SK-N-SH (cell line): ENCODE measurements around the gene NUDT13. TPM values are rescaled to one million over a fixed set of nuclear protein-coding genes. Genes with fewer than 3 reads are reported as not detected.

Source experiments
- CTCF ChIA-PET: fragments of 300-600, 350-600 bp; formaldehyde crosslinking; extraction: SDS; loops from one replicate; lab custom pipeline; 2021; lab: Yijun Ruan, JAX
- POLR2A ChIA-PET: fragments of 350-600 bp; sonication (Branson Sonifier 250); formaldehyde crosslinking; extraction: SDS; loops from one replicate; lab custom pipeline; 2020; ENCODE audit warnings: antibody characterized with exemption, inconsistent platforms; lab: Yijun Ruan, JAX
- DNase-seq: peaks from one replicate; pipeline ENCODE4 v3.0.0; 2012
- H2AFZ ChIP-seq: fragments of 200-600 bp; sonication (generic); 2 replicates; pipeline ENCODE4 v1.8.1; 2016; ENCODE audit warnings: antibody characterized with exemption, mild to moderate bottlenecking, low read depth
- H3F3A ChIP-seq: fragments of 200-600 bp; sonication (generic); replicated peaks from 2 replicates; pipeline ENCODE3; 2016; ENCODE audit warnings: antibody characterized with exemption, mild to moderate bottlenecking; ENCODE audit not compliant: insufficient read depth
- H3K27ac ChIP-seq, 2 experiments: fragments of 200-500 bp in 1 of 2; fragments of 200-600 bp in 1 of 2; sonication (Bioruptor generic) in 1 of 2; sonication (generic), shearing (Covaris generic) in 1 of 2; 2 replicates each; pipeline versions ENCODE4 v1.5.1 to v1.6.1; 2014 to 2016; ENCODE audit warnings: low read depth in 2 of 2, inconsistent platforms in 1 of 2, low read length in 1 of 2, mild to moderate bottlenecking in 1 of 2, mixed read lengths in 1 of 2
- H3K27me3 ChIP-seq: fragments of 200-600 bp; sonication (generic), shearing (Covaris generic); 2 replicates; pipeline ENCODE4 v1.6.1; 2016; ENCODE audit warnings: mixed run types; ENCODE audit not compliant: insufficient read depth
- H3K36me3 ChIP-seq, 2 experiments: fragments of 200-500 bp in 1 of 2; fragments of 200-600 bp in 1 of 2; sonication (Bioruptor generic) in 1 of 2; sonication (generic) in 1 of 2; replicated peaks in 1 of 2; 2 replicates each; pipeline versions ENCODE3 to v1.5.1; 2014 to 2016; ENCODE audit warnings: low read length in 1 of 2, mild to moderate bottlenecking in 1 of 2; ENCODE audit not compliant: insufficient read depth in 2 of 2, control insufficient read depth in 1 of 2
- H3K4me1 ChIP-seq, 2 experiments: fragments of 200-500 bp in 1 of 2; fragments of 200-600 bp in 1 of 2; sonication (Bioruptor generic) in 1 of 2; sonication (generic), shearing (Covaris generic) in 1 of 2; 2 replicates each; pipeline versions ENCODE4 v1.5.1 to v1.6.1; 2014 to 2016; ENCODE audit warnings: low read depth in 1 of 2, low read length in 1 of 2, mixed run types in 1 of 2; ENCODE audit not compliant: insufficient read depth in 2 of 2, control insufficient read depth in 1 of 2
- H3K4me2 ChIP-seq: fragments of 200-600 bp; sonication (generic), shearing (Covaris generic); 2 replicates; pipeline ENCODE4 v1.6.1; 2017; ENCODE audit warnings: mixed run types
- H3K4me3 ChIP-seq, 2 experiments: fragments of 200-500 bp in 1 of 2; fragments of 200-600 bp in 1 of 2; sonication (Bioruptor generic) in 1 of 2; sonication (generic), shearing (Covaris generic) in 1 of 2; 2 replicates each; pipeline versions ENCODE4 v1.5.1 to v1.8.1; 2014 to 2016; ENCODE audit warnings: low read depth in 2 of 2, inconsistent platforms in 1 of 2, low read length in 1 of 2, mild to moderate bottlenecking in 1 of 2, mixed read lengths in 1 of 2, moderate library complexity in 1 of 2
- H3K79me2 ChIP-seq: fragments of 200-600 bp; sonication (generic); 2 replicates; pipeline ENCODE4 v1.8.1; 2017; ENCODE audit warnings: mild to moderate bottlenecking; ENCODE audit not compliant: insufficient read depth
- H3K9ac ChIP-seq: fragments of 200-600 bp; sonication (generic); 2 replicates; pipeline ENCODE4 v1.6.1; 2017; ENCODE audit warnings: mixed run types
- H3K9me2 ChIP-seq: fragments of 200-600 bp; sonication (generic); 2 replicates; pipeline ENCODE4 v1.6.1; 2017; ENCODE audit warnings: mixed run types
- H3K9me3 ChIP-seq: fragments of 200-600 bp; sonication (generic); 2 replicates; pipeline ENCODE4 v1.6.1; 2017; ENCODE audit warnings: mixed run types, mild to moderate bottlenecking, moderate library complexity
- H4K20me1 ChIP-seq: fragments of 200-600 bp; sonication (generic); 2 replicates; pipeline ENCODE4 v1.6.1; 2017; ENCODE audit warnings: mild to moderate bottlenecking, mixed run types; ENCODE audit not compliant: insufficient read depth
- EZH2phosphoT487 ChIP-seq: fragments of 200-600 bp; sonication (generic); IDR thresholded peaks from 2 replicates; pipeline ENCODE4 v1.6.1; 2017; ENCODE audit warnings: low read depth, mixed run types, mild to moderate bottlenecking, antibody characterized with exemption, moderate library complexity, borderline replicate concordance
- FOXM1 ChIP-seq: IDR thresholded peaks from 2 replicates; pipeline ENCODE4 v1.4.0; 2012; ENCODE audit warnings: low read depth, mild to moderate bottlenecking
- RAD21 ChIP-seq: IDR thresholded peaks from 2 replicates; pipeline ENCODE4 v1.6.1; 2012; ENCODE audit warnings: mild to moderate bottlenecking, low read length
- RXRA ChIP-seq: IDR thresholded peaks from 2 replicates; pipeline ENCODE4 v1.4.0; 2012; ENCODE audit warnings: low read depth, mild to moderate bottlenecking, borderline replicate concordance
- SIN3A ChIP-seq: IDR thresholded peaks from 2 replicates; pipeline ENCODE4 v1.6.1; 2012; ENCODE audit warnings: low read depth, mild to moderate bottlenecking, low read length, moderate library complexity, borderline replicate concordance
- SMC3 ChIP-seq: IDR thresholded peaks from 2 replicates; pipeline ENCODE4 v1.6.1; 2012; ENCODE audit warnings: low read depth, low read length, improper control_type of control experiment
- TCF12 ChIP-seq: IDR thresholded peaks from 2 replicates; pipeline ENCODE4 v1.4.0; 2012
- TEAD4 ChIP-seq: IDR thresholded peaks from 2 replicates; pipeline ENCODE4 v1.4.0; 2012; ENCODE audit warnings: mild to moderate bottlenecking, borderline replicate concordance; ENCODE audit not compliant: insufficient read depth
- YY1 ChIP-seq: IDR thresholded peaks from 2 replicates; pipeline ENCODE4 v1.4.0; 2012; ENCODE audit warnings: low read depth, mild to moderate bottlenecking
- ZBTB33 ChIP-seq: IDR thresholded peaks from 2 replicates; pipeline ENCODE4 v1.4.0; 2012; ENCODE audit warnings: low read depth, borderline replicate concordance
- WGBS: methylation state at CpG from one replicate; pipeline ENCODE4 v1.1.6; 2017; ENCODE audit warnings: low lambda C conversion rate; 5-methylcytosine and 5-hydroxymethylcytosine counted together
- polyA plus RNA-seq, 3 experiments: library from polyadenylated mRNA; depleted of rRNA; stranded (reverse); fragments of >200 nt; gene quantifications; 2 replicates each; pipeline ENCODE4 v1.2.3, GENCODE V29; 2012
- TF ChIP-seq, protein P1 (sequence below): fragments of 200-600 bp; sonication (generic); IDR thresholded peaks from 2 replicates; pipeline ENCODE4 v1.6.1; 2017; ENCODE audit warnings: antibody characterized with exemption, mild to moderate bottlenecking, moderate library complexity
- TF ChIP-seq, protein P2 (sequence below): IDR thresholded peaks from 2 replicates; pipeline ENCODE4 v1.6.1; 2012; ENCODE audit warnings: mild to moderate bottlenecking, low read depth, low read length, moderate library complexity
- TF ChIP-seq, protein P3 (sequence below): IDR thresholded peaks from 2 replicates; pipeline ENCODE4 v1.4.0; 2012; ENCODE audit warnings: low read depth, borderline replicate concordance

The NUDT13 gene
- polyA plus RNA-seq, 1 of the 3 experiments (the other 2 are of a cell fraction), result 3.4 TPM

GRCh38 chr10:73167458-73167782, 57.2 kb downstream of the NUDT13 start:
- H3K4me1 ChIP-seq, result no peaks in the 10 kb centered on the region; a peak in 2 of 4 replicates
- no peaks in the 10 kb centered on the region for H3K27me3 ChIP-seq
- no peak for DNase-seq
- TF ChIP-seq RAD21 (no peak), TEAD4 (no peak)
- TF ChIP-seq, protein P1, sequence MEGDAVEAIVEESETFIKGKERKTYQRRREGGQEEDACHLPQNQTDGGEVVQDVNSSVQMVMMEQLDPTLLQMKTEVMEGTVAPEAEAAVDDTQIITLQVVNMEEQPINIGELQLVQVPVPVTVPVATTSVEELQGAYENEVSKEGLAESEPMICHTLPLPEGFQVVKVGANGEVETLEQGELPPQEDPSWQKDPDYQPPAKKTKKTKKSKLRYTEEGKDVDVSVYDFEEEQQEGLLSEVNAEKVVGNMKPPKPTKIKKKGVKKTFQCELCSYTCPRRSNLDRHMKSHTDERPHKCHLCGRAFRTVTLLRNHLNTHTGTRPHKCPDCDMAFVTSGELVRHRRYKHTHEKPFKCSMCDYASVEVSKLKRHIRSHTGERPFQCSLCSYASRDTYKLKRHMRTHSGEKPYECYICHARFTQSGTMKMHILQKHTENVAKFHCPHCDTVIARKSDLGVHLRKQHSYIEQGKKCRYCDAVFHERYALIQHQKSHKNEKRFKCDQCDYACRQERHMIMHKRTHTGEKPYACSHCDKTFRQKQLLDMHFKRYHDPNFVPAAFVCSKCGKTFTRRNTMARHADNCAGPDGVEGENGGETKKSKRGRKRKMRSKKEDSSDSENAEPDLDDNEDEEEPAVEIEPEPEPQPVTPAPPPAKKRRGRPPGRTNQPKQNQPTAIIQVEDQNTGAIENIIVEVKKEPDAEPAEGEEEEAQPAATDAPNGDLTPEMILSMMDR, result no peak
- H3K9me2 ChIP-seq, result no peaks in the 10 kb centered on the region
- peak overlapping the region; percentile 78 for H3K4me2 ChIP-seq
- H3F3A ChIP-seq, result peaks cover 16% of the 10 kb centered on the region
- H4K20me1 ChIP-seq, result peaks cover 9% of the 10 kb centered on the region
- POLR2A ChIA-PET, result no interaction called here
- H3K9ac ChIP-seq, result peak overlapping the region; percentile 89
- H3K4me3 ChIP-seq, result peak overlapping the region; percentile 64 to 83
- peak overlapping the region; percentile 77 for H2AFZ ChIP-seq
- CTCF ChIA-PET, result interaction anchor here (0.9 to 2.3 kb wide), 2 partner anchors 8 to 33 kb away, joined by 3 to 15 read pairs; no protein-coding TSS in a partner anchor
- no peaks in the 10 kb centered on the region for H3K9me3 ChIP-seq
- H3K36me3 ChIP-seq, result peaks cover 13 to 32% of the 10 kb centered on the region in 2 experiments
- H3K27ac ChIP-seq, result peak overlapping the region; percentile 85 to 93
- peaks cover 83% of the 10 kb centered on the region for H3K79me2 ChIP-seq
- WGBS, result 2% methylated on average over 5 of the region's 5 CpGs

DNA sequence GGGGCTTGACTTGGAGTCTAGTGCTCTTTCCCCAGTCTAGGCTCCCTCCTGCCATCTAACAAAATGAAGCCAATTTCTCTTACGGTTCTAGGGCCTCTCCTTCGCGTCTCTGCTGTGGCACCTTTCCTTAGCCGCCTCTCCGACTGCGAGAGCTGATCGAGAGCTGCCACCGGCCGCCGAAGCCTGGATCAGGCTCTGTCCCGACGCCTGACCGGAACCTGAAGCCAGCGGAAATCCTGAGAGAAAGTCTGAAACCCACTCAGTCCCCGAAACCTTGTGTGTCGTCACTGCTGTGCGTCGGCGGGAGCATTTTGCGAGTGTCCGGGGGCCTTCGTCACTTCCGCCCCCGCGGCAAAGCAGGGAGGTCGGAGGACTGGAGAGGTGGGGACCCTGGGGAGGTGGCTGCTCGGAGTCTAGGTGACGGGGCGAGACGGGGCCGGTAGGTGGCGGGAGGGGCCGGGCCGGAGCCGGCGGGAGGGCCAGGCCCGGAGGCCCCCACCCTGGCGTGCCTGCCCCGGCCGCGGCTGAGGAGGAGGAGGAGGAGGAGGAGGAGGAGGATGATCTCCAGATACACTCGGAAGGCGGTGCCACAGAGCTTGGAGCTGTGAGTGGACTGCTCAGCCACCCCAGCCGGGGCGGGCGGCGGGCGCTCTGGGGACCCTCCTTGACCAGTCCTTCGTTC, 57.7 kb downstream of the NUDT13 start, which contains the start of the genes ECD and FAM149B1:
Gene ECD (minus strand): TSS at position 226 of the 682 bp plus-strand sequence. CDS start 4,071 bp downstream, outside the sequence.
Gene FAM149B1 (plus strand): TSS at position 337 of the 682 bp plus-strand sequence. CDS start 221 bp downstream, at position 558.
- H3K27ac ChIP-seq, result peak within 1 kb of the TSS; percentile 85 to 93
- peaks cover 8 to 27% of the 10 kb centered on the region in 2 experiments for H3K36me3 ChIP-seq
- no peaks in the 10 kb centered on the region for H3K27me3 ChIP-seq
- no peaks in the 10 kb centered on the region; a peak in 2 of 4 replicates for H3K4me1 ChIP-seq
- H3K4me2 ChIP-seq, result peak within 1 kb of the TSS; percentile 78
- peaks cover 9% of the 10 kb centered on the region for H4K20me1 ChIP-seq
- DNase-seq, result peak; percentile 95
- H3K9ac ChIP-seq, result peak within 1 kb of the TSS; percentile 89
- peaks cover 78% of the 10 kb centered on the region for H3K79me2 ChIP-seq
- peak within 1 kb of the TSS; percentile 77 for H2AFZ ChIP-seq
- ChIA-PET CTCF (interaction anchor here (0.9 to 2.3 kb wide), 5 partner anchors 9 to 73 kb away, joined by 3 to 15 read pairs (median 3); no protein-coding TSS in a partner anchor), POLR2A (interaction anchor here (1.5 kb wide), 1 partner anchor 57 kb away, joined by 7 read pairs; the partner anchor contains the start of gene NUDT13)
- peak within 1 kb of the TSS; percentile 64 to 83 for H3K4me3 ChIP-seq
- H3K9me2 ChIP-seq, result no peaks in the 10 kb centered on the region
- peaks cover 16% of the 10 kb centered on the region for H3F3A ChIP-seq
- H3K9me3 ChIP-seq, result no peaks in the 10 kb centered on the region
- WGBS, result 2% methylated on average over 34 of the region's 49 CpGs
- TF ChIP-seq RAD21 (no peak), RXRA (no peak), EZH2phosphoT487 (no peak), YY1 (peak; percentile 18; the same call in 1 of the 2 replicates), ZBTB33 (no peak), TEAD4 (no peak), FOXM1 (no peak), SIN3A (no peak), SMC3 (no peak), TCF12 (0 out of 2 replicates have a peak, but pooled peaks have one; percentile 12)
- TF ChIP-seq, protein P1, result peak; percentile 28; the same call in 1 of the 2 replicates
- TF ChIP-seq, protein P2, sequence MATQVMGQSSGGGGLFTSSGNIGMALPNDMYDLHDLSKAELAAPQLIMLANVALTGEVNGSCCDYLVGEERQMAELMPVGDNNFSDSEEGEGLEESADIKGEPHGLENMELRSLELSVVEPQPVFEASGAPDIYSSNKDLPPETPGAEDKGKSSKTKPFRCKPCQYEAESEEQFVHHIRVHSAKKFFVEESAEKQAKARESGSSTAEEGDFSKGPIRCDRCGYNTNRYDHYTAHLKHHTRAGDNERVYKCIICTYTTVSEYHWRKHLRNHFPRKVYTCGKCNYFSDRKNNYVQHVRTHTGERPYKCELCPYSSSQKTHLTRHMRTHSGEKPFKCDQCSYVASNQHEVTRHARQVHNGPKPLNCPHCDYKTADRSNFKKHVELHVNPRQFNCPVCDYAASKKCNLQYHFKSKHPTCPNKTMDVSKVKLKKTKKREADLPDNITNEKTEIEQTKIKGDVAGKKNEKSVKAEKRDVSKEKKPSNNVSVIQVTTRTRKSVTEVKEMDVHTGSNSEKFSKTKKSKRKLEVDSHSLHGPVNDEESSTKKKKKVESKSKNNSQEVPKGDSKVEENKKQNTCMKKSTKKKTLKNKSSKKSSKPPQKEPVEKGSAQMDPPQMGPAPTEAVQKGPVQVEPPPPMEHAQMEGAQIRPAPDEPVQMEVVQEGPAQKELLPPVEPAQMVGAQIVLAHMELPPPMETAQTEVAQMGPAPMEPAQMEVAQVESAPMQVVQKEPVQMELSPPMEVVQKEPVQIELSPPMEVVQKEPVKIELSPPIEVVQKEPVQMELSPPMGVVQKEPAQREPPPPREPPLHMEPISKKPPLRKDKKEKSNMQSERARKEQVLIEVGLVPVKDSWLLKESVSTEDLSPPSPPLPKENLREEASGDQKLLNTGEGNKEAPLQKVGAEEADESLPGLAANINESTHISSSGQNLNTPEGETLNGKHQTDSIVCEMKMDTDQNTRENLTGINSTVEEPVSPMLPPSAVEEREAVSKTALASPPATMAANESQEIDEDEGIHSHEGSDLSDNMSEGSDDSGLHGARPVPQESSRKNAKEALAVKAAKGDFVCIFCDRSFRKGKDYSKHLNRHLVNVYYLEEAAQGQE, result peak; percentile 68; the same call in 1 of the 2 replicates
- TF ChIP-seq, protein P3, sequence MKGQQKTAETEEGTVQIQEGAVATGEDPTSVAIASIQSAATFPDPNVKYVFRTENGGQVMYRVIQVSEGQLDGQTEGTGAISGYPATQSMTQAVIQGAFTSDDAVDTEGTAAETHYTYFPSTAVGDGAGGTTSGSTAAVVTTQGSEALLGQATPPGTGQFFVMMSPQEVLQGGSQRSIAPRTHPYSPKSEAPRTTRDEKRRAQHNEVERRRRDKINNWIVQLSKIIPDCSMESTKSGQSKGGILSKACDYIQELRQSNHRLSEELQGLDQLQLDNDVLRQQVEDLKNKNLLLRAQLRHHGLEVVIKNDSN, result no peak
